GM23248 (cell line): ENCODE results near the gene SCN4A.
"Not testable (repeated sequence)": the region's sequence is repeated elsewhere in the genome, so short reads cannot be mapped to it uniquely, and the experiment has no call there.

Experiments
- EZH2 ChIP-seq: fragments of 200-600 bp; sonication (generic); IDR thresholded peaks from 2 replicates; pipeline ENCODE4 v1.6.1; 2018; ENCODE audit warnings: antibody characterized with exemption, mild to moderate bottlenecking; ENCODE audit not compliant: insufficient read depth, poor library complexity, severe bottlenecking
- EZH2phosphoT487 ChIP-seq: fragments of 200-600 bp; sonication (generic); IDR thresholded peaks from 2 replicates; pipeline ENCODE4 v1.6.1; 2018; ENCODE audit warnings: antibody characterized with exemption, moderate library complexity, mild to moderate bottlenecking, low read depth; ENCODE audit not compliant: insufficient read depth

DNA sequence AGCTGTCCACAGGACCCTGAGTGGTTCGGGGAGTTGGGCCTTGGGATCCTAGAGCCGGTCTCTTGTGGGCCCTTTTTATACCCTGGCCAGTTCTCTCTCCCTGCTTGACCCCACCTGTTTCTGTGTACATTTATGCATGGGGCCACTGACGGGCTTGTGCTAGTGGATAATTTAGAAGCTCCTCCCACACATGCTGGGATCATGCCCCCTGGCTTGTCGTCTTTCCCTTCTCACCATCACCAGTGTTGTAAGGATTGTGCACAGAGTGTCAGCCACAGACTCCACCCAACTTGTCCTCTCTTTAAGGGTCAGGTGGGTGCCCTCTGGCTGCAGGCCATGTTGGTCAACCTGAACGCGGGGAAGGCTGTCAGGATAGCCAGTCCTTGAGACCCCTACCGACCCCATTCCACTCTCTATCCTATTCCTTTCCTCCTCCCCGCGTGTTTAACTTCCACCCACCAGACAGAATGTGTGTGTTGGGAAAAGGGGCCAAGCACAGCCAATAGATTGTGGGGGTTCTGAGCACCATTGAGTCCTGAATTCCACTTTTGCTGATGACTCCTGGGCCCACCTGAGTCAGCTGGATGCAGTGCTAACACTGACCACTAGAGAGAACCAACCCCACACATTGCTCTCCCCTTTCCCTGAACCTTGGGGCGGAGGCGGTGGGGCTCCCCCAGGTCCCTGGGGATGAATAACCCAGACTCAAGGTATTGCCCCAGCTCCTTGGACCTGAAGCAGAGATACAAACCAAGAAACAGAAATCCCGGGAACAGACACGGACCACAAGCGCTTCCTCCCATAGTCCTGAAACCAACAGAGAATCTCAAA, 76.0 kb downstream of the SCN4A start, which contains the start of gene CSH1:
- not testable (repeated sequence) for TF ChIP-seq EZH2, EZH2phosphoT487
